Epithelial cell of prostate (primary cell): ENCODE data around the gene NUBPL.
"Not testable (repeated sequence)": the region's sequence is repeated elsewhere in the genome, so short reads cannot be mapped to it uniquely, and the experiment has no call there.

ENCODE experiments used
- DNase-seq: peaks from one replicate; pipeline ENCODE4 v3.0.0-alpha.2; 2011; ENCODE audit warnings: low read depth, low spot score
- H3K27ac ChIP-seq: fragments of 450-650 bp; 2 replicates; pipeline ENCODE4 v1.5.1; 2017; ENCODE audit warnings: mild to moderate bottlenecking

The NUBPL gene

GRCh38 chr14:31660191-31660590 lies 99.0 kb downstream of the NUBPL start:
- H3K27ac ChIP-seq: no peak overlapping the region
- no peak for DNase-seq

GRCh38 chr14:31660728-31661127 lies 99.5 kb downstream of the NUBPL start:
- no peak for DNase-seq
- no peak overlapping the region for H3K27ac ChIP-seq

GRCh38 chr14:31668348-31668747 lies 107.1 kb downstream of the NUBPL start:
- no peak overlapping the region for H3K27ac ChIP-seq
- DNase-seq: no peak

GRCh38 chr14:31672709-31673108 lies 111.5 kb downstream of the NUBPL start:
- no peak for DNase-seq
- H3K27ac ChIP-seq: no peak overlapping the region

- DNase-seq: no peak
- H3K27ac ChIP-seq: no peak overlapping the region
These were observed 115.8 kb downstream of the NUBPL start for GRCh38 chr14:31677052-31677451.

- DNase-seq: no peak
- H3K27ac ChIP-seq: no peak overlapping the region
These were observed 116.4 kb downstream of the NUBPL start for GRCh38 chr14:31677630-31678029.

GRCh38 chr14:31678421-31679249 lies 117.4 kb downstream of the NUBPL start:
- DNase-seq: no peak
- no peak overlapping the region for H3K27ac ChIP-seq

GRCh38 chr14:31682768-31683167 lies 121.6 kb downstream of the NUBPL start:
- DNase-seq: no peak

GRCh38 chr14:31687726-31688125 lies 126.5 kb downstream of the NUBPL start:
- no peak overlapping the region for H3K27ac ChIP-seq
- no peak for DNase-seq

More at GRCh38 chr14:31682768-31683167, 121.6 kb downstream of the NUBPL start:
- no peak overlapping the region for H3K27ac ChIP-seq

GRCh38 chr14:31690056-31690455 lies 128.9 kb downstream of the NUBPL start:
- no peak for DNase-seq
- no peak overlapping the region for H3K27ac ChIP-seq

GRCh38 chr14:31692376-31692781 lies 131.2 kb downstream of the NUBPL start:
- DNase-seq: no peak
- H3K27ac ChIP-seq: no peak overlapping the region

- H3K27ac ChIP-seq: no peak overlapping the region
These were observed 135.2 kb downstream of the NUBPL start for GRCh38 chr14:31696378-31696777.

GRCh38 chr14:31699809-31700208 lies 138.6 kb downstream of the NUBPL start:
- no peak for DNase-seq
- no peak overlapping the region for H3K27ac ChIP-seq

More at GRCh38 chr14:31696378-31696777, 135.2 kb downstream of the NUBPL start:
- DNase-seq: no peak

GRCh38 chr14:31700282-31701074 lies 139.3 kb downstream of the NUBPL start:
- H3K27ac ChIP-seq: no peak overlapping the region
- DNase-seq: no peak

GRCh38 chr14:31702130-31702529 lies 140.9 kb downstream of the NUBPL start:
- no peak overlapping the region for H3K27ac ChIP-seq
- no peak for DNase-seq

GRCh38 chr14:31703056-31703455 lies 141.9 kb downstream of the NUBPL start:
- H3K27ac ChIP-seq: no peak overlapping the region
- no peak for DNase-seq

GRCh38 chr14:31705731-31706130 lies 144.5 kb downstream of the NUBPL start:
- no peak for DNase-seq

GRCh38 chr14:31708661-31709060 lies 147.5 kb downstream of the NUBPL start:
- DNase-seq, H3K27ac ChIP-seq: not testable (repeated sequence)

More at GRCh38 chr14:31705731-31706130, 144.5 kb downstream of the NUBPL start:
- H3K27ac ChIP-seq: no peak overlapping the region

- no peak overlapping the region for H3K27ac ChIP-seq
- DNase-seq: no peak
These were observed 151.3 kb downstream of the NUBPL start for GRCh38 chr14:31712244-31713127.

- H3K27ac ChIP-seq: no peak overlapping the region
- DNase-seq: no peak
These were observed 155.0 kb downstream of the NUBPL start for GRCh38 chr14:31716208-31716607.
